Esophagus squamous epithelium (tissue), 4 donors: Measurements from ENCODE around the gene TBC1D22B.

ENCODE experiments used
- CTCF ChIP-seq, 6 experiments: fragments of 450-650 bp in 4 of 6; fragments of 200-600 bp in 2 of 6; sonication (generic) in 2 of 6; IDR thresholded peaks; one replicate each; pipeline ENCODE4 v1.5.1; 2016 to 2019; ENCODE audit warnings: antibody characterized with exemption in 6 of 6, mild to moderate bottlenecking in 4 of 6, moderate library complexity in 4 of 6
- POLR2A ChIP-seq, 4 donors: fragments of 450-650 bp; IDR thresholded peaks; one replicate each; pipeline ENCODE4 v1.6.1; 2017; ENCODE audit warnings: antibody characterized with exemption in 4 of 4, mild to moderate bottlenecking in 4 of 4, moderate library complexity in 3 of 4

DNA sequence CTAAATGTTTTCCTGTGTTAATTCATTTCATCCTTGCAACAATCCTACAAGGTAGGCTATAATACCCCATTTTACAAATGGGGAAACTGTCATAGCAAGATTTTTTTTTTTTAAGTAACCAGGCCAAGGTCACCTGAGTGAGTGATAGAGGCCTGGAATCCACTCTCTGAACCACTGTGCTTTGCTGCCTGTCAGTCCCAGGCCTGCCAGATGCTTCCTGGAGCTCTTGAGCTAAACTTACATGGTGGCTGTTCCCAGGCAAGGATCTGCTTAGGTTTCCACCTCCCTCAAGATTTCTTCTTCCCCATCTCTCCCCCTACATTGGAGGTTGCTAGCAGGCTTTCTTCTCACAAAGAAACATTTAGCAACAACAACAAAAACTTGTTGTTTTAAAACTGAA, 63.5 kb downstream of the TBC1D22B start:
- TF ChIP-seq POLR2A (IDR thresholded peaks at IDR 0.05) (no peak), CTCF (IDR thresholded peaks at IDR 0.05) (no peak)
